Left renal pelvis (tissue), 4 donors: ENCODE results near the gene TUBB8B. TPM values are rescaled to one million over a fixed set of nuclear protein-coding genes. Genes with fewer than 3 reads are reported as not detected.
"Not testable (repeated sequence)": the region's sequence is repeated elsewhere in the genome, so short reads cannot be mapped to it uniquely, and the experiment has no call there.

ENCODE experiments used
- DNase-seq, 4 donors: peaks; one replicate each; pipeline ENCODE4 v3.0.0-alpha.2; 2013; ENCODE audit warnings: low read depth in 4 of 4, low spot score in 3 of 4
- polyA plus RNA-seq, 4 donors: library from polyadenylated mRNA; unstranded; fragments of 120-200 nt; gene quantifications; one replicate each; pipeline ENCODE4 v1.2.1, GENCODE V29; 2013; ENCODE audit not compliant: insufficient read length in 4 of 4

The TUBB8B gene
- polyA plus RNA-seq, 4 donors: 0.14 to 0.93 (median 0.40) TPM

GRCh38 chr18:13177-13576 is 36.2 kb downstream of the TUBB8B start:
- DNase-seq: not testable (repeated sequence)

- not testable (repeated sequence) for DNase-seq
Observed at GRCh38 chr18:12773-13172, 36.6 kb downstream of the TUBB8B start.

DNA sequence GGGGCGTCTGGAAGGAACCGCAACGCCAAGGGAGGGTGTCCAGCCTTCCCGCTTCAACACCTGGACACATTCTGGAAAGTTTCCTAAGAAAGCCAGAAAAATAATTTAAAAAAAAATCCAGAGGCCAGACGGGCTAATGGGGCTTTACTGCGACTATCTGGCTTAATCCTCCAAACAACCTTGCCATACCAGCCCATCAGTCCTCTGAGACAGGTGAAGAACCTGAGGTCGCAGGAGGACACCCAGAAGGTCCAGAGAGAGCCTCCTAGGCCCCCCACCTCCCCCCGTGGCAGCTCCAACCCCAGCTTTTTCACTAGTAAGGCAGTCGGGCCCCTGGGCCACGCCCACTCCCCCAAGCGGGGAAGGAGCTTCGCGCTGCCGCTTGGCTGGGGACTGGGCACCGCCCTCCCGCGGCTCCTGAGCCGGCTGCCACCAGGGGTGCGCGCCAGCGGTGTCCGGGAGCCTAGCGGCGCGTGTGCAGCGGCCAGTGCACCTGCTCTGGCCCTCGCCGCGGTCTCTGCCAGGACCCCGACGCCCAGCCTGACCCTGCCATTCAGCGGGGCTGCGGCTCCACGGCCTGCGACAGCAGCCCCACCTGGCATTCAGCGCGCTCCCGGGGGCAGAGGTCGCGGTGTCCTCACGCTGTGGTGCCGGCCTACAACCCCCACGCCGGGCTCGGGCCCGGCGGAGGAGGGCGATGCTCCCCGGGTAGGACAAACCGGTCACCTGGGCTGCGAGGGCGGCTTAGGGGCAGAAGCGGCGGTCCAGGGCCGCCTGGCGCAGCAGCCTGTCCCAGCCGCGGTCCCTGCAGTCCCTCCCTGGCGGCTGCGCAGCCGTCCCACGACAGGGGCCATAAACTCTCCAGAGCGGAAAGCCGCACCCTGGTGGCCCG is 37.8 kb downstream of the TUBB8B start:
- not testable (repeated sequence) for DNase-seq

DNA sequence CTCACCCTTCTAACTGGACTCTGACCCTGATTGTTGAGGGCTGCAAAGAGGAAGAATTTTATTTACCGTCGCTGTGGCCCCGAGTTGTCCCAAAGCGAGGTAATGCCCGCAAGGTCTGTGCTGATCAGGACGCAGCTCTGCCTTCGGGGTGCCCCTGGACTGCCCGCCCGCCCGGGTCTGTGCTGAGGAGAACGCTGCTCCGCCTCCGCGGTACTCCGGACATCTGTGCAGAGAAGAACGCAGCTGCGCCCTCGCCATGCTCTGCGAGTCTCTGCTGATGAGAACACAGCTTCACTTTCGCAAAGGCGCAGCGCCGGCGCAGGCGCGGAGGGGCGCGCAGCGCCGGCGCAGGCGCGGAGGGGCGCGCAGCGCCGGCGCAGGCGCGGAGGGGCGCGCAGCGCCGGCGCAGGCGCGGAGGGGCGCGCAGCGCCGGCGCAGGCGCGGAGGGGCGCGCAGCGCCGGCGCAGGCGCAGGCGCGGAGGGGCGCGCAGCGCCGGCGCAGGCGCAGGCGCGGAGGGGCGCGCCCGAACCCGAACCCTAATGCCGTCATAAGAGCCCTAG is 38.7 kb downstream of the TUBB8B start:
- not testable (repeated sequence) for DNase-seq

- not testable (repeated sequence) for DNase-seq
Observed at GRCh38 chr18:9937-10336, 39.5 kb downstream of the TUBB8B start.

Other genes starting within 250 kb of the TUBB8B start
- gene USP14, start 108.9 kb upstream of the TUBB8B start, polyA plus RNA-seq: 10 to 100 TPM; 55.1 to 70.7 (median 63.6) TPM
- gene THOC1, start 218.4 kb upstream of the TUBB8B start, polyA plus RNA-seq: 100 to 1,000 TPM in 1 of 4 donors, 10 to 100 TPM in 3; 56.9 to 124 (median 75.9) TPM